Keratinocyte (primary cell): Measurements from ENCODE around the gene FBXW2.

Experiments used
- EZH2 ChIP-seq: IDR thresholded peaks from one replicate; pipeline ENCODE4 v1.6.1; 2012; ENCODE audit warnings: inconsistent platforms, mild to moderate bottlenecking, low read length, moderate library complexity
- TF ChIP-seq, protein P1 (sequence below), 3 experiments: IDR thresholded peaks in 1 of 3; conservative IDR thresholded peaks in 1 of 3; optimal IDR thresholded peaks in 1 of 3; 2 replicates in 2 of 3; 3 replicates in 1 of 3; pipeline versions ENCODE3 to v1.5.1; 2011; ENCODE audit warnings: low read length in 3 of 3, mild to moderate bottlenecking in 3 of 3, moderate library complexity in 2 of 3, control low read depth in 1 of 3, inconsistent platforms in 1 of 3; ENCODE audit not compliant: insufficient read depth in 2 of 3; ENCODE audit errors: extremely low read depth in 1 of 3

DNA sequence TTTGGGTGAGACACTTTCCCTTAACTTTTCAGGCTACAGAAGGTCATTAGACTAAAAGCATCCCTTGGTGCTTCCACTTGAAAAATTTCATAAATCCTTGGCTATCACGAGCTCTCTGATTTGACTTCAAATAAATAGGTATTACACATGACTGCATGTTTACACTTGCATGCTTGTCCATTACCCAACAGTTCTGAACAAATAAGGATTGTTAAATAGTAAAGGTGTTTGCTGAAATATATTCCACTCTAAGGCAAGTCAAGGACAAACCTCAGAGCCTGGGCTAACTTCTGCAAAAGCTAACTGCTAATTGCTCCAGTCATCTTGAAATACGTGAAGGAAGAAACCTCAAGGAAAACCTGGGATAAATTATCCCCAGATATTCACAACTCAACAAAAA, 14.5 kb downstream of the FBXW2 start:
- no peak for TF ChIP-seq EZH2
- TF ChIP-seq, protein P1, sequence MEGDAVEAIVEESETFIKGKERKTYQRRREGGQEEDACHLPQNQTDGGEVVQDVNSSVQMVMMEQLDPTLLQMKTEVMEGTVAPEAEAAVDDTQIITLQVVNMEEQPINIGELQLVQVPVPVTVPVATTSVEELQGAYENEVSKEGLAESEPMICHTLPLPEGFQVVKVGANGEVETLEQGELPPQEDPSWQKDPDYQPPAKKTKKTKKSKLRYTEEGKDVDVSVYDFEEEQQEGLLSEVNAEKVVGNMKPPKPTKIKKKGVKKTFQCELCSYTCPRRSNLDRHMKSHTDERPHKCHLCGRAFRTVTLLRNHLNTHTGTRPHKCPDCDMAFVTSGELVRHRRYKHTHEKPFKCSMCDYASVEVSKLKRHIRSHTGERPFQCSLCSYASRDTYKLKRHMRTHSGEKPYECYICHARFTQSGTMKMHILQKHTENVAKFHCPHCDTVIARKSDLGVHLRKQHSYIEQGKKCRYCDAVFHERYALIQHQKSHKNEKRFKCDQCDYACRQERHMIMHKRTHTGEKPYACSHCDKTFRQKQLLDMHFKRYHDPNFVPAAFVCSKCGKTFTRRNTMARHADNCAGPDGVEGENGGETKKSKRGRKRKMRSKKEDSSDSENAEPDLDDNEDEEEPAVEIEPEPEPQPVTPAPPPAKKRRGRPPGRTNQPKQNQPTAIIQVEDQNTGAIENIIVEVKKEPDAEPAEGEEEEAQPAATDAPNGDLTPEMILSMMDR (optimal IDR thresholded peaks at IDR 0.05 in 1 of 3, IDR thresholded peaks at IDR 0.05 in 1 of 3, conservative IDR thresholded peaks at IDR 0.05 in 1 of 3; ENCODE audit: extremely low read depth in 1 of 3, insufficient read depth in 2 of 3, low read length in 3 of 3) = no peak
